MM.1S (cell line): Measurements from ENCODE around the gene PPP1R3C.

Experiments used
- EZH2 ChIP-seq: fragments of 300-600 bp; sonication (generic); optimal IDR thresholded peaks from 2 replicates; pipeline ENCODE3; 2017; ENCODE audit warnings: low read depth, mild to moderate bottlenecking, antibody characterized with exemption, low read length, mixed read lengths
- TF ChIP-seq, protein P1 (sequence below): fragments of 300-600 bp; sonication (generic); IDR thresholded peaks from 2 replicates; pipeline ENCODE4 v1.5.1; 2016; ENCODE audit warnings: antibody characterized with exemption, low read length, mixed read lengths

DNA sequence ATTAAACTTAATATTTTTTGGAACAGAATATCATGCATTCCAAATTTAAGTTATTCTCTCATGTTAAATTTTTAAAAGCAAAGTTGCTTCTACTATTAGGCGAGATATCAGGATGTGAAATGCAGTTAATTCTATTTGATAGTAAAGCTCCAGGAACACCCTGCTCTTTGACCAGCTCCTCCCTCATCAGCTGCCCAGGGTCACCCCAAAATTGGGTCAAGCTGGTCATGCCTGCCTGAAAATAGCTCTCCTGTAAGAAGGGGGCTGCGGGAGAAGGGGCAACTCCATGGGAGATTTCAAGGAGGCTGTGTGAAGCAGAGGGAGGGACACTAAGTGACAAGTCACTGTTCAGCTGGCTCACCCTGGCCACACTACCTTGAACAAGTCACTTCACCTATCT lies 5.9 kb downstream of the PPP1R3C start:
- TF ChIP-seq, protein P1, sequence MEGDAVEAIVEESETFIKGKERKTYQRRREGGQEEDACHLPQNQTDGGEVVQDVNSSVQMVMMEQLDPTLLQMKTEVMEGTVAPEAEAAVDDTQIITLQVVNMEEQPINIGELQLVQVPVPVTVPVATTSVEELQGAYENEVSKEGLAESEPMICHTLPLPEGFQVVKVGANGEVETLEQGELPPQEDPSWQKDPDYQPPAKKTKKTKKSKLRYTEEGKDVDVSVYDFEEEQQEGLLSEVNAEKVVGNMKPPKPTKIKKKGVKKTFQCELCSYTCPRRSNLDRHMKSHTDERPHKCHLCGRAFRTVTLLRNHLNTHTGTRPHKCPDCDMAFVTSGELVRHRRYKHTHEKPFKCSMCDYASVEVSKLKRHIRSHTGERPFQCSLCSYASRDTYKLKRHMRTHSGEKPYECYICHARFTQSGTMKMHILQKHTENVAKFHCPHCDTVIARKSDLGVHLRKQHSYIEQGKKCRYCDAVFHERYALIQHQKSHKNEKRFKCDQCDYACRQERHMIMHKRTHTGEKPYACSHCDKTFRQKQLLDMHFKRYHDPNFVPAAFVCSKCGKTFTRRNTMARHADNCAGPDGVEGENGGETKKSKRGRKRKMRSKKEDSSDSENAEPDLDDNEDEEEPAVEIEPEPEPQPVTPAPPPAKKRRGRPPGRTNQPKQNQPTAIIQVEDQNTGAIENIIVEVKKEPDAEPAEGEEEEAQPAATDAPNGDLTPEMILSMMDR = no peak
- TF ChIP-seq EZH2 = no peak
